ENCODE data around the gene ROR1. TPM values are rescaled to one million over a fixed set of nuclear protein-coding genes. Genes with fewer than 3 reads are reported as not detected.
A peak's percentile ranks its signal among the peaks of the same experiment; 100 is the strongest.

The ROR1 gene
- total and polyA plus RNA-seq, 9 of the 15 experiments (the other 6 are each of a cell fraction or from before 2014, with no cell fraction given): 0.02 TPM; not detected in 8

DNA sequence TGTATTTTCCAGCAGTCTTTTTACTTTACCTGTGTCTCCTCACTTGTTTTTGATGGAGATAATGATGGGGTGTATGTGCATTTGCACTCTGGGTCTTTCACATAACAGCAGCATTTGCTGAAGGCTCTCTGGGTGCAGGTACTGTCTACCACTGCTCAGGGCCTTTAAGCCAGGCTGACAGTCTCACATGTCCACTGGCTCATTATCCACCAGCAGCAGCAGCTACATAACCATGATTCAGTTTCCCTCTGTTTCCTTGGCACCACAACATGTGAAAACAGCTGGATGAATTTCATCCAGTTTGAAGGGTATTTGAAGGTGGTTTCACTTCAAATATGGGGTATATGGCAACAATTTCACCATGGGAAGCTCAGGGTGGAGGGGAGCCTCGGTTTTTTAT is 41.2 kb upstream of the ROR1 start (continued):
- TF ChIP-seq, protein P1, sequence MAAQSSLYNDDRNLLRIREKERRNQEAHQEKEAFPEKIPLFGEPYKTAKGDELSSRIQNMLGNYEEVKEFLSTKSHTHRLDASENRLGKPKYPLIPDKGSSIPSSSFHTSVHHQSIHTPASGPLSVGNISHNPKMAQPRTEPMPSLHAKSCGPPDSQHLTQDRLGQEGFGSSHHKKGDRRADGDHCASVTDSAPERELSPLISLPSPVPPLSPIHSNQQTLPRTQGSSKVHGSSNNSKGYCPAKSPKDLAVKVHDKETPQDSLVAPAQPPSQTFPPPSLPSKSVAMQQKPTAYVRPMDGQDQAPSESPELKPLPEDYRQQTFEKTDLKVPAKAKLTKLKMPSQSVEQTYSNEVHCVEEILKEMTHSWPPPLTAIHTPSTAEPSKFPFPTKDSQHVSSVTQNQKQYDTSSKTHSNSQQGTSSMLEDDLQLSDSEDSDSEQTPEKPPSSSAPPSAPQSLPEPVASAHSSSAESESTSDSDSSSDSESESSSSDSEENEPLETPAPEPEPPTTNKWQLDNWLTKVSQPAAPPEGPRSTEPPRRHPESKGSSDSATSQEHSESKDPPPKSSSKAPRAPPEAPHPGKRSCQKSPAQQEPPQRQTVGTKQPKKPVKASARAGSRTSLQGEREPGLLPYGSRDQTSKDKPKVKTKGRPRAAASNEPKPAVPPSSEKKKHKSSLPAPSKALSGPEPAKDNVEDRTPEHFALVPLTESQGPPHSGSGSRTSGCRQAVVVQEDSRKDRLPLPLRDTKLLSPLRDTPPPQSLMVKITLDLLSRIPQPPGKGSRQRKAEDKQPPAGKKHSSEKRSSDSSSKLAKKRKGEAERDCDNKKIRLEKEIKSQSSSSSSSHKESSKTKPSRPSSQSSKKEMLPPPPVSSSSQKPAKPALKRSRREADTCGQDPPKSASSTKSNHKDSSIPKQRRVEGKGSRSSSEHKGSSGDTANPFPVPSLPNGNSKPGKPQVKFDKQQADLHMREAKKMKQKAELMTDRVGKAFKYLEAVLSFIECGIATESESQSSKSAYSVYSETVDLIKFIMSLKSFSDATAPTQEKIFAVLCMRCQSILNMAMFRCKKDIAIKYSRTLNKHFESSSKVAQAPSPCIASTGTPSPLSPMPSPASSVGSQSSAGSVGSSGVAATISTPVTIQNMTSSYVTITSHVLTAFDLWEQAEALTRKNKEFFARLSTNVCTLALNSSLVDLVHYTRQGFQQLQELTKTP (IDR thresholded peaks at IDR 0.05; ENCODE audit: low read depth in 1 of 2, partially characterized antibody in 2 of 2): no peak

DNA sequence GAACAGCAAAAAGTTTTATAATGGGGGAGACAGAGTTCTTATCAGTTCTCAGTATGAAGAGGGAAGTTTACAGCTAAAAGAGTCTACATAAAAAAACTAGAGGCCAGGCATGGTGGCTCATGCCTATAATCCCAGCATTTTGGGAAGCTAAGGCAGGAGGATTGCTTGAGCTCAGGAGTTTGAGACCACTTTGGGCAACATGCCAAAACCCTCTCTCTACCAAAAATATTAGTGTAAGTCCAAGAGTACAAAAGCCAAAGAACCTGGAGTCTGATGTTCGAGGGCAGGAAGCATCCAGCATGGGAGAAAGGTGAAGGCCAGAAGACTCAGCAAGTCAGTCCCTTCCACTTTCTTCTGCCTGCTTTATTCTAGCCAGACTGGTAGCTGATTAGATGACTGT is 35.0 kb upstream of the ROR1 start:
- H3K4me2 ChIP-seq (ENCODE audit: insufficient read depth, low read length): no peak overlapping the region
- H3K9me1 ChIP-seq (ENCODE audit: control insufficient read depth, insufficient read depth, low read length): no peaks in the 10 kb centered on the region
- H3K36me3 ChIP-seq (ENCODE audit: control insufficient read depth, insufficient read depth, low read length): no peaks in the 10 kb centered on the region
- in situ Hi-C loops (cut with MboI) (no loop called here), intact Hi-C loops (cut with micrococcal nuclease) (no loop called here)
- ChIA-PET CTCF (ENCODE audit: low intra/inter-chr PET ratio) (no interaction called here), POLR2A (no interaction called here)
- H3K4me3 ChIP-seq: no peak overlapping the region
- H3K79me2 ChIP-seq (ENCODE audit: control insufficient read depth, insufficient read depth, low read length): no peaks in the 10 kb centered on the region
- no peak overlapping the region for H3K9ac ChIP-seq (ENCODE audit: insufficient read depth in 1 of 2, low read depth in 2 of 2, low read length in 2 of 2)
- H3K27ac ChIP-seq (ENCODE audit: extremely low read depth, low read depth, low read length): no peak overlapping the region
- ATAC-seq (no peak), FAIRE-seq (no peak), DNase-seq (ENCODE audit: extremely low read depth in 1 of 4, low spot score in 3 of 4) (no peak)
- no peaks in the 10 kb centered on the region for H3K27me3 ChIP-seq (ENCODE audit: control insufficient read depth in 2 of 2, insufficient read depth in 2 of 2, low read length in 2 of 2)
- H3K4me1 ChIP-seq (replicated peaks in 1 of 2; ENCODE audit: control insufficient read depth in 2 of 2, insufficient read depth in 2 of 2, low read length in 2 of 2): no peaks in the 10 kb centered on the region
- no peak for TF ChIP-seq SIN3A (IDR thresholded peaks at IDR 0.05; ENCODE audit: borderline replicate concordance in 2 of 2, control insufficient read depth in 1 of 2, low read depth in 2 of 2, low read length in 2 of 2)
- TF ChIP-seq NFIC (IDR thresholded peaks at IDR 0.05): peak; percentile 52
- no peaks in the 10 kb centered on the region for H3K9me3 ChIP-seq (replicated peaks; ENCODE audit: control insufficient read depth, insufficient read depth, low read depth, low read length)
- no TSS peak for BruUV-seq (replicated peaks)
- no peaks in the 10 kb centered on the region; the same call in 1 of the 2 replicates for H4K20me1 ChIP-seq (replicated peaks; ENCODE audit: control insufficient read depth, insufficient read depth, low read length)
- 0% methylated on average over 1 of the region's 1 CpG for WGBS (ENCODE audit: insufficient coverage, low coverage, missing lambda C conversion rate)
- no peak overlapping the region for H2AFZ ChIP-seq (ENCODE audit: low read depth, low read length)
